HEK293 (cell line): Measurements from ENCODE around the gene HTT-AS.

ENCODE experiments used
- CTCF ChIA-PET: fragments of 350-600 bp; formaldehyde crosslinking; extraction: SDS; loops from one replicate; lab custom pipeline; 2021; ENCODE audit warnings: antibody characterized with exemption; lab: Yijun Ruan, JAX
- POLR2A ChIA-PET: fragments of 300-600 bp; formaldehyde crosslinking; extraction: SDS; loops from one replicate; lab custom pipeline; 2020; ENCODE audit warnings: antibody characterized with exemption, inconsistent platforms; lab: Yijun Ruan, JAX
- H3K27ac ChIP-seq: fragments of 200-500 bp; sonication (Bioruptor generic); 2 replicates; pipeline ENCODE4 v1.5.1; 2014; ENCODE audit warnings: low read depth, low read length, control low read depth, inconsistent platforms; ENCODE audit errors: extremely low read depth
- H3K36me3 ChIP-seq, 2 experiments: fragments of 200-500 bp in 1 of 2; sonication (Bioruptor generic) in 1 of 2; 1 replicate in 1 of 2; 2 replicates in 1 of 2; pipeline ENCODE4 v1.5.1; 2014 to 2017; ENCODE audit warnings: inconsistent platforms in 2 of 2, low read length in 2 of 2; ENCODE audit not compliant: control insufficient read depth in 2 of 2, insufficient read depth in 1 of 2
- H3K4me1 ChIP-seq: fragments of 200-500 bp; sonication (Bioruptor generic); 2 replicates; pipeline ENCODE4 v1.5.1; 2014; ENCODE audit warnings: mild to moderate bottlenecking, low read length, inconsistent platforms; ENCODE audit not compliant: control insufficient read depth, insufficient read depth
- H3K4me3 ChIP-seq: 2 replicates; pipeline ENCODE4 v1.5.1; 2011; ENCODE audit warnings: low read depth, mild to moderate bottlenecking, control low read depth, low read length, moderate library complexity
- H3K9me3 ChIP-seq: fragments of 200-500 bp; sonication (Bioruptor generic); 2 replicates; pipeline ENCODE4 v1.5.1; 2014; ENCODE audit warnings: low read depth, low read length, inconsistent platforms; ENCODE audit not compliant: control insufficient read depth, insufficient read depth
- CTCF ChIP-seq: fragments of 450-650 bp; formaldehyde crosslinking; IDR thresholded peaks from 2 replicates; pipeline ENCODE4 v1.5.1; 2016; ENCODE audit warnings: missing biosample characterization, missing genetic modification characterization
- GLIS2 ChIP-seq: fragments of 450-650 bp; formaldehyde crosslinking; IDR thresholded peaks from 2 replicates; pipeline ENCODE4 v1.5.1; 2016; ENCODE audit warnings: missing biosample characterization, missing genetic modification characterization
- KLF17 ChIP-seq: fragments of 450-650 bp; formaldehyde crosslinking; IDR thresholded peaks from 2 replicates; pipeline ENCODE4 v1.5.1; 2016; ENCODE audit warnings: missing biosample characterization, missing genetic modification characterization
- KLF8 ChIP-seq: fragments of 450-650 bp; formaldehyde crosslinking; IDR thresholded peaks from 2 replicates; pipeline ENCODE4 v1.5.1; 2016; ENCODE audit warnings: missing biosample characterization, missing genetic modification characterization
- PBX3 ChIP-seq: sonication (generic); formaldehyde crosslinking; IDR thresholded peaks from 2 replicates; pipeline ENCODE4 v1.8.1; 2022; ENCODE audit warnings: mild to moderate bottlenecking, moderate library complexity, missing genetic modification reagents
- PRDM4 ChIP-seq: fragments of 450-650 bp; formaldehyde crosslinking; IDR thresholded peaks from 2 replicates; pipeline ENCODE4 v1.5.1; 2017; ENCODE audit warnings: missing biosample characterization, missing genetic modification characterization
- RBAK ChIP-seq: fragments of 450-650 bp; formaldehyde crosslinking; IDR thresholded peaks from 2 replicates; pipeline ENCODE4 v1.5.1; 2016; ENCODE audit warnings: missing biosample characterization, missing genetic modification characterization
- SP2 ChIP-seq: fragments of 450-650 bp; formaldehyde crosslinking; IDR thresholded peaks from 2 replicates; pipeline ENCODE4 v1.5.1; 2016; ENCODE audit warnings: missing biosample characterization, missing genetic modification characterization
- ZFP3 ChIP-seq: fragments of 450-650 bp; formaldehyde crosslinking; IDR thresholded peaks from 2 replicates; pipeline ENCODE4 v1.5.1; 2016; ENCODE audit warnings: low read depth, missing biosample characterization, missing genetic modification characterization
- ZNF140 ChIP-seq: fragments of 450-650 bp; formaldehyde crosslinking; IDR thresholded peaks from 2 replicates; pipeline ENCODE4 v1.5.1; 2016; ENCODE audit warnings: missing biosample characterization, missing genetic modification characterization
- ZNF174 ChIP-seq: fragments of 450-650 bp; formaldehyde crosslinking; IDR thresholded peaks from 2 replicates; pipeline ENCODE4 v1.5.0; 2017; ENCODE audit warnings: missing biosample characterization, mild to moderate bottlenecking, missing genetic modification characterization
- ZNF24 ChIP-seq: fragments of 450-650 bp; formaldehyde crosslinking; IDR thresholded peaks from 2 replicates; pipeline ENCODE4 v1.5.1; 2016; ENCODE audit warnings: missing biosample characterization, missing genetic modification characterization
- ZNF302 ChIP-seq: fragments of 450-650 bp; formaldehyde crosslinking; IDR thresholded peaks from 2 replicates; pipeline ENCODE4 v1.5.1; 2016; ENCODE audit warnings: missing biosample characterization, missing genetic modification characterization, low read depth
- ZNF366 ChIP-seq: fragments of 450-650 bp; formaldehyde crosslinking; conservative IDR thresholded peaks from 2 replicates; pipeline ENCODE4 v1.5.1; 2016; ENCODE audit warnings: missing biosample characterization, missing genetic modification characterization
- ZNF391 ChIP-seq: fragments of 450-650 bp; formaldehyde crosslinking; IDR thresholded peaks from 2 replicates; pipeline ENCODE4 v1.5.1; 2016; ENCODE audit warnings: low read depth, missing biosample characterization, missing genetic modification characterization, borderline replicate concordance
- ZNF398 ChIP-seq: fragments of 450-650 bp; formaldehyde crosslinking; IDR thresholded peaks from 2 replicates; pipeline ENCODE4 v1.5.1; 2017; ENCODE audit warnings: missing biosample characterization, missing genetic modification characterization
- ZNF529 ChIP-seq: fragments of 450-650 bp; formaldehyde crosslinking; IDR thresholded peaks from 2 replicates; pipeline ENCODE4 v1.5.1; 2017; ENCODE audit warnings: missing genetic modification characterization, missing biosample characterization; ENCODE audit not compliant: insufficient replicate concordance
- ZNF629 ChIP-seq: fragments of 450-650 bp; formaldehyde crosslinking; IDR thresholded peaks from 2 replicates; pipeline ENCODE4 v1.5.1; 2017; ENCODE audit warnings: missing biosample characterization, missing genetic modification characterization
- ZNF701 ChIP-seq: fragments of 450-650 bp; formaldehyde crosslinking; IDR thresholded peaks from 2 replicates; pipeline ENCODE4 v1.5.1; 2016; ENCODE audit warnings: missing biosample characterization, missing genetic modification characterization
- ZNF776 ChIP-seq: fragments of 450-650 bp; formaldehyde crosslinking; IDR thresholded peaks from 2 replicates; pipeline ENCODE4 v1.5.0; 2017; ENCODE audit warnings: missing biosample characterization, missing genetic modification characterization, borderline replicate concordance
- ZSCAN4 ChIP-seq: fragments of 450-650 bp; formaldehyde crosslinking; IDR thresholded peaks from 2 replicates; pipeline ENCODE4 v1.5.1; 2017; ENCODE audit warnings: missing biosample characterization, missing genetic modification characterization

HTT-AS gene

GRCh38 chr4:3074846-3075651, 711 bp upstream of the HTT-AS start (continued):
- TF ChIP-seq ZSCAN4 (tag by site-specific recombination) (no peak), ZNF629 (tag by site-specific recombination) (peak; percentile 81), KLF8 (tag by site-specific recombination) (peak; percentile 52; the same call in 1 of the 2 replicates), ZNF701 (tag by site-specific recombination) (no peak), CTCF (tag by site-specific recombination) (no peak), ZNF776 (tag by site-specific recombination) (no peak), ZNF24 (tag by site-specific recombination) (no peak), PBX3 (no peak), ZNF366 (no peak), ZFP3 (tag by site-specific recombination) (no peak), SP2 (peak; percentile 64), ZNF174 (tag by site-specific recombination) (no peak), ZNF302 (no peak)

- Histone ChIP-seq H3K9me3 (no peaks in the 10 kb centered on the region), H3K36me3 (no peaks in the 10 kb centered on the region), H3K4me3 (peak overlapping the region; percentile 47), H3K27ac (no peak overlapping the region), H3K4me1 (0 out of 2 replicates have a peak, but pooled peaks cover 2% of the 10 kb centered on the region)
- POLR2A ChIA-PET, result no interaction called here
- CTCF ChIA-PET, result interaction anchor here (0.6 to 1.0 kb wide), 3 partner anchors 15 to 280 kb away, joined by 3 read pairs; no protein-coding TSS in a partner anchor
- TF ChIP-seq PRDM4 (tag by site-specific recombination) (no peak), ZNF398 (0 out of 2 replicates have a peak, but pooled peaks have one; percentile 22), RBAK (no peak), KLF17 (no peak), ZNF529 (tag by site-specific recombination) (no peak), ZNF391 (no peak), GLIS2 (peak; percentile 63), ZNF140 (no peak)
Observed at GRCh38 chr4:3073158-3074077, 920 bp downstream of the HTT-AS start.
